ENCODE results near the gene CMSS1.

DNA sequence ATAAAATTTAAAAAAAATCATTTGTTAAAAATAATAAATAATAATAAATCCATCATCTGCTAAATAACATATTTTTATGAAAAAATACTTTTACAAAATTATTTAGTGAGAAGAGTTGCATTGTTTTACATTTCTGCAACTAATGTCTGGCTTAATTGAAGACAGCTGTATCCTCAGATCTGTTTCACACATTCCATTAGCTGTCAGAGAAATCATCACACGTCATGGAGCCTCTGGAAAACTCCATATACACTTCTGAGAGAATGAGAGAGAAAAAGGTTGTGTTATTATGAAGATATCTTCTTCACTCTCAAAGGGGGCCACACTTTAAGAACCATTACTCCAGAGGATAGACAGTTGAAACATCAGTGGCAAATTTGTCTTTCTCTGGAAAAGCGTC lies 40.8 kb downstream of the CMSS1 start:
- TF ChIP-seq, protein P1, sequence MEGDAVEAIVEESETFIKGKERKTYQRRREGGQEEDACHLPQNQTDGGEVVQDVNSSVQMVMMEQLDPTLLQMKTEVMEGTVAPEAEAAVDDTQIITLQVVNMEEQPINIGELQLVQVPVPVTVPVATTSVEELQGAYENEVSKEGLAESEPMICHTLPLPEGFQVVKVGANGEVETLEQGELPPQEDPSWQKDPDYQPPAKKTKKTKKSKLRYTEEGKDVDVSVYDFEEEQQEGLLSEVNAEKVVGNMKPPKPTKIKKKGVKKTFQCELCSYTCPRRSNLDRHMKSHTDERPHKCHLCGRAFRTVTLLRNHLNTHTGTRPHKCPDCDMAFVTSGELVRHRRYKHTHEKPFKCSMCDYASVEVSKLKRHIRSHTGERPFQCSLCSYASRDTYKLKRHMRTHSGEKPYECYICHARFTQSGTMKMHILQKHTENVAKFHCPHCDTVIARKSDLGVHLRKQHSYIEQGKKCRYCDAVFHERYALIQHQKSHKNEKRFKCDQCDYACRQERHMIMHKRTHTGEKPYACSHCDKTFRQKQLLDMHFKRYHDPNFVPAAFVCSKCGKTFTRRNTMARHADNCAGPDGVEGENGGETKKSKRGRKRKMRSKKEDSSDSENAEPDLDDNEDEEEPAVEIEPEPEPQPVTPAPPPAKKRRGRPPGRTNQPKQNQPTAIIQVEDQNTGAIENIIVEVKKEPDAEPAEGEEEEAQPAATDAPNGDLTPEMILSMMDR (IDR thresholded peaks at IDR 0.05; ENCODE audit: low read length) = no peak
- TF ChIP-seq EZH2 (optimal IDR thresholded peaks at IDR 0.05; ENCODE audit: low read depth, low read length) (no peak), EZH2phosphoT487 (IDR thresholded peaks at IDR 0.05; ENCODE audit: low read length) (no peak)

Measured in MM.1S (cell line).